ENCODE results near the gene SRRM4. TPM values are rescaled to one million over a fixed set of nuclear protein-coding genes. Genes with fewer than 3 reads are reported as not detected.

The SRRM4 gene
- total RNA-seq, 1 donor from 2014 or later: not detected

DNA sequence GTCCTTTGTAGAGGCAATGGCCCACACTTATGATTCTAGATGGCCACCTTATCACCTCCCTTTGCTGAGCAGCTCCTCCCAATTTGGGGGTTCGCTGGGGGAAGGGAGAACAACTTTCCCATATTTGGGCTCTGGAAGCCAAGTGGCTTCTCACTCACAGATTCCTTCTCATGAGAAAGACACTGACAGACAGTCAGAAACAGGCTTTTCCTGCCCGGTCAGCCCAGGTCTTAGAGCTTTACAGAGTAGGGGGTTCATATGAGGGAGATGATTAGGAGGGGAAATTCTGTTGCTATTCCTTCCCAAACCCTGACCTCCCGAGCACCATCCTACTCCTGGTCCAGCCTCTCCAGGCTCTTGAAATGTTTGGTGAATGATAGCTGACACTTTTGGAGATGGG is 137.3 kb downstream of the SRRM4 start:
- no peak for DNase-seq (ENCODE audit: low spot score)

DNA sequence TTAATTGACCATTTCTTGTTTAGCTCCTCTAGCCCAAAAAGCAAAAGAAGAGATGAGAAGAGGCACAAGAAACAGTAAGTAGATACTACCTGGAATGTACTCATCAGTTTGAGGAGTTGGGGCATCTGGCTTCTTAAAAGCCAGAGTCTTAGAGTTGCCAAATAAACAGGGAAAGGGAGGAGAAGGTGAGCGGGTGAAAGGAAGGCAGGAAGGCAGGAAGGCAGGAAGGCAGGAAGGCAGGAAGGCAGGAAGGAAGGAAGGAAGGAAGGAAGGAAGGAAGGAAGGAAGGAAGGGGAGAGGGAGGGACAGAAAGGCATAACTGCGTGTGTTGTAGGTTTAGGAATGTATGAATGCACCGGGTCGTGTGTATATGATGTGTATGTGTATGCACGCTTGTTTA is 140.7 kb downstream of the SRRM4 start:
- no peak for DNase-seq (ENCODE audit: low spot score)

DNA sequence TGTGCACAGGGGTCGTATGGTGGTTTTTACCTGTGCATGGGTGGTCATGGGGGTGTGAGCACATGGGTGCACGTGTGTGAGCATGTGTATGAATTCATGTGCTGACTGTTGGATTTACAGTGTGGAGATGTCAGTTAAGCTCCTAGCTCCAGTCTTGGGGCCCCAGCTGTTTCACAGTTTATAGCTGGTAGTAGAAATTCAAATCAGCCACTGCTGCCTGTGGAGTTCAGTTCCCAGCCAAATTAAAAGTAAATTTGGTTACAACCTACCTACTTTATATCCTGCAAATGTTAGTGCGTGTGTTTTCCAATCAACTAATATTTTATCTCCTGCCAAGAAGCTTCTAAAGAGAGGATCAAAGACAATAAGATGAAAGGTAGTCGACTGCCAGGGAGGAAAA is 141.4 kb downstream of the SRRM4 start:
- DNase-seq (ENCODE audit: low spot score): no peak

- DNase-seq (ENCODE audit: low spot score): no peak
These were observed 147.2 kb downstream of the SRRM4 start for GRCh38 chr12:119128527-119128926.

GRCh38 chr12:119129827-119130434 is 148.6 kb downstream of the SRRM4 start:
- DNase-seq (ENCODE audit: low spot score): no peak

DNA sequence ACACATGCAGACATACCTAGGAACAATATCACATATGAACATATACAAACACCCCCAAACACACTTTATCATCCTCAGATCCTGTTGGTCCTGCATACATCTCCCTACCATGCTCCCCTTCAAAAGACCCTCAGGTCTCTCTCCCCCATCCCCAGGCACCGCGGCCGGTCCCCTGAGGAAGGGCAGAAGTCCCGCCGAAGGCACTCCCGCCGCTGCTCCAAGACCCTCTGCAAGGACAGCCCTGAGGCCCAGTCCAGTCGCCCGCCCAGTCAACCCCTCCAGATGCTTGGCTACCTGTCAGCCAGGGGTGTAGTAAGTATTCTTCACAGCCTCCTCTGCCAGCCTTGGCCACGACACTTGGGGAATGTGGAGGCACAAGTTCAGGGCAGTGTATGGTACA is 149.2 kb downstream of the SRRM4 start:
- no peak for DNase-seq (ENCODE audit: low spot score)

GRCh38 chr12:119134284-119135072 is 153.1 kb downstream of the SRRM4 start:
- no peak for DNase-seq (ENCODE audit: low spot score)

DNA sequence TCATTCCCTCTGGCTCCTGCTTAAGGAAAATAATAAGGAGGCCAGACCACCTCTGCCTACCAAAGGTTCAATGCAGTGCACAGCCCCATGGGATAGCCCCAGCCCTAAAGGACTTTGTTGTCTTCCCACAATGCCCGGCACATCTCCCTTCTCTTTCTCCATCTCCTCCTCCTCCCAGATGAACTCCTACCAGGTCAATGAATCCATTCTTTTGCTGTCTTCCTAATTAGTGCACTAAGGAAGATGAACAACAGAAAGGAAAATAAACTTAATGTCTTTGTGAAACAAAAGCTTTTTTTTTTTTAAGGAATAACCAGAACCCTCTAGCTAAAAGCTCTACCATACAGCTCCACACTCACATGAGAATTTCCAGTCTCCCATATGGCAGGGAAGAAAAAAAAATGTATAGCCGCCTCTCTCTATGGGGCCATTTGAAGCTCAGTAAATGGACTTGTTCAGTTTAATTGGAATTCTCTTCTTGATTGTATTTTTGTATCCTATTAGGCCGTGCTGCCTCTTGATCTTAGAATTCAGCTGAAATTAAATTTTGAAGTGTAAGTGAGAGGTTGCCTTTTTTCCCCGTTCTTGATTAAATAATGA is 155.6 kb downstream of the SRRM4 start:
- no peak for DNase-seq (ENCODE audit: low spot score)

DNA sequence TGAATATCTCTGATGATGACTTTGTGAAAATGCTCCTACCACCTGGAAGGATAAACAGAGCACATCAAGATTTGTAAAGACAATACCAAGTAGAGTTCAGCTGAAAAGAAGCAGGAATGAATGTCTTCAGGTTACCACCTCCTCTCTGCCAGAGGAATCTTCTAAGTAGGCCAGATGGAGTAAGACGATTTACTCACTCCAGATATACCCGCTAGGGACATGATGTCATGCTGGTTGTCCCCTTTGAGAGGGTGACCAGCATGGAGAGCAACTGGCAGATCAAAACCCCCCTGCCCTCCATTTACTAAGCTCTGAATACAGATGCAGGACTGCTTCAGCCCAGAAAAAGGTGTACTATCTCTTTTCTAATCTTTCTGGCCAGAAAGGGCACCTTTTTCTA is 158.1 kb downstream of the SRRM4 start:
- DNase-seq (ENCODE audit: low spot score): no peak

GRCh38 chr12:119145367-119145766 is 164.0 kb downstream of the SRRM4 start:
- DNase-seq (ENCODE audit: low spot score): no peak

- DNase-seq (ENCODE audit: low spot score): no peak
These were observed 166.6 kb downstream of the SRRM4 start for GRCh38 chr12:119147847-119148448.

DNA sequence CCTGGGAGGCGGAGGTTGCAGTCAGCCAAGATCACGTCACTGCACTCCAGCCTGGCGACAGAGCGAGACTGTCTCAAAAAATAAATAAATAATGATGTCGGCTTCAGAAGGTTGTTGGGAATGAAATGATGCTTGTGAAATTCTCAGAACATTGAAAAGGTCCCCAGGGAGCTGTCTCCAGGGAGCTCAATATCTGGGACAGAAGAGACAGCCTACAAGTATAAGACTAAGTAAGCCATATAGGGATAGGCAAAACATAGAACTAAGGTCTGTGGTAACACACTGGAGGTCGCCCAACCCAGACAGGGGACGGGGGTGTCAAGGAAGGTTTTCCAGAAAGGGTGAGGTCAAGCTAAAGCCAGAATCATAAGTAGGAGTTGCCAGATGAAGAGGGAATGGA is 167.9 kb downstream of the SRRM4 start:
- no peak for DNase-seq (ENCODE audit: low spot score)

GRCh38 chr12:119151445-119152026 is 170.2 kb downstream of the SRRM4 start:
- no peak for DNase-seq (ENCODE audit: low spot score)

- peak; percentile 71 for DNase-seq (ENCODE audit: low spot score)
These were observed 172.4 kb downstream of the SRRM4 start for GRCh38 chr12:119153477-119154434.

DNA sequence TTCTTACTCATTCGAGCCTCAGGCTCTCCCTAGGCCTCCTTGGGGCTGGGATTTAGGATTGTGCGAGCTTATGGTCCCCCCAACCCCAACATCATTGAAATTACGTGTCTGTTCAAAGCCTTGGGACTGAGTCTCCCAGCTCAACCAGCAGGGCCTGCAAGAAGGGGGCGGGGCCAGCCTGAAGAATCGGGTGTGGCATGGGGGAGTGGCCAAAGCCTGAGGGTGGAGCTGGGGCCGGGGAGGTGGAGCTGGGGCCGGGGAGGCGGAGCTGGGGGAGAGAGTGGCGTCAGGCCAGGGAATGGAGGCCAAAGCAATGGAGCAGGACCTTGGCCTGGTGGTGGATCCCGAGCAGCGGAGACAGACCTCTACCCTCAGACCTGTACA is 173.1 kb downstream of the SRRM4 start:
- no peak for DNase-seq (ENCODE audit: low spot score)

DNA sequence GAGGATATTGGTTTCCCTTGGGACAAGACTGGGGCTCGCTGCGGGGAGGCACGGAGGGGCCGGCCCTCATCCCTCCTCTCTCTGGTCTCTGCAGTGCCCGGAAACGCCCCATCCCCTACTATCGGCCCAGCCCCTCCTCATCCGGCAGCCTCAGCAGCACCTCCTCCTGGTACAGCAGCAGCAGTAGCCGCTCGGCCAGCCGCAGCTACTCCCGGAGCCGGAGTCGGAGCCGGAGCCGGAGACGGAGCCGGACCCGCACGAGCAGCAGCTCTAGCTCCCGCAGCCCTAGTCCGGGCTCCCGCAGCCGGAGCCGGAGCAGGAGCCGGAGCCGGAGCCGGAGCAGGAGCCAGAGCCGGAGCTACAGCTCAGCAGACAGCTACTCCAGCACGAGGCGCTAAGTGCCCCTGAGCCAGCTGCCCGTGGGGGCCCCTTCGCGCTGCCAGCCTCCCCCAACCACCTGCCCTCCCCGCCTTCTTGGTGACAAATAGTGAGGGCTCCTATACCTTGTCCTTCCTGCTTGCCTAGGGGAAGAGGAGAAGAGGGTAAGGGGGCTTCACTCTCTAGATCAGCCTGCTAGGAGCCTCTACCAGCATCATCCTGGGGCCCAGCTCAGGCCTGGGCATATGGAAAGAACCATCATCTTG is 175.2 kb downstream of the SRRM4 start:
- no peak for DNase-seq (ENCODE audit: low spot score)

DNA sequence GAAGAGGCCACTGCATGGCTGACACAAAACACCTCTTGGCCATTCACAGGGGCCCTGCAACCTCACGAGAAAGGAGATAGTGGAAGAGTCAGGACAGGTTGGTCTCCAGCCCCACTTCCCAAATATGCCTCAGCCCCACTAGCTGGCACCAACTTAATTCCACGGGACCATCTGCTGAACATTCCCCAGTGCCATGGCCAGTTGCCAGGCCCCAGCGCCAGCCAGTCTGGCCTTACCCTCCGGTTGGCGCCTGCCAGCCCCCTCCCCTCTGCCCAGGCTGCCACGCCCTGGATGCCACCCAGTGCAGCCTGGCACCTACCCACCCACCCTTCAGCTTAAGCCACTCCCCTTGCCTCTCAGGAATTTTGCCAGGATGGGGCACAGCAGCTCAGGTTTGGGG is 176.2 kb downstream of the SRRM4 start:
- no peak for DNase-seq (ENCODE audit: low spot score)

DNA sequence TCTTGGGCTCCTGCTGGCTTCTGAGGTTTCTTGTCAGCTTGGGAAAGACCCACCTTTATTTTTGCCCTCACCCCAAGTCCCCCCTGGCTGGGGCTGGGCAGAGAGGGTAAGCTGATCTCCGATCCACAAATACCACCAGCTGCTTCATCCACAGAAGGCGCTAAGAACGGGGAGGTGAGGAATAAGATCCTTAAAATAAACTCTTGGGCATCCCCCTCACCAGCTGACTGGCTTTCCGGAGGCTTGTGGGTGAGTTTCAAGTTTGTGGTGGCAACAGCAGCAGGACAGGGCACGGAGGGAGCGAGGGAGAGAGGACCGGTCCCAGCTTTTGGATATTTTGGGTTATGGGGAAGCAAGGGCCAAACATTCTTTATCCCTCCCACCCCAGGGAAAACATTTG is 176.6 kb downstream of the SRRM4 start:
- DNase-seq (ENCODE audit: low spot score): no peak

DNA sequence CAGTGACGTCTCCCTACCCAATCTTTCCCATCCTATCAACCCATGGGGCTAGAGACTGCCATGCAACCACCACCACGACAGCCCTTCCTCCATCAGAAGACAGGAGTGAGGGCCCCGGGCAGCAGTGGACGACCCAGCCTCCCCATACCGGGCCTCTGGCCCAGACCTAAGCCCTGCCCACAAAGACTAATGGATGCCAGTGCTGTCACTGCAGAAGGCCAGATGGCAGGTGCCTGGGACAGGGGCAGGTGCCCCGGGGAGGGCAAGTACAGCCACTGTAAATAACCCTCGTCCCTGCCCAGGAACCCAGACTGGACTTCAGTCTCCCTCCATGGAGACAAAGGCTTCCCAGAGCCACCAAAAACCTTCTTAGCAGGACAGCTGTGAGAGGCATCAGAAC is 177.1 kb downstream of the SRRM4 start:
- no peak for DNase-seq (ENCODE audit: low spot score)

GRCh38 chr12:119159844-119160243 is 178.5 kb downstream of the SRRM4 start:
- DNase-seq (ENCODE audit: low spot score): no peak

DNA sequence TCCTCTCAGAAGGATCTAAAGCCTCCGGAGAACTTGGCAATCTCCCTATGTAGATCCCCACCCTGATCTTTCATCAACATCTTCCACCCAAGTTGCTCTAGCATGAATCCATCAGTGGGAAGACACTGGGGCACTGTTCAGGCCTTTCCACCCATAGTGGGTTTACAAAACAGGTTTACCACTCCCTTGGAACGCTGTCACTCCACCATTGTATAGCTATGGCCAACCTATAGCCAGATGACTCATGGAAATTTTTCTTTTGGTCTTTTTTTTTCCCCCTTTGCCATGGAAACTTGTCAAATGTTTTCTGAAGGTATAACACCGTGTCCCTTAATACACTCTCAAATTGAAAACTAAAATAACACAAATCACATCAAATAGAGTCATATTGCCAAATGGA is 186.6 kb downstream of the SRRM4 start:
- no peak for DNase-seq (ENCODE audit: low spot score)

Data from ureter (tissue), 1 donor.